Urinary bladder (tissue), 4 donors: ENCODE measurements around the gene ORMDL3. TPM values are rescaled to one million over a fixed set of nuclear protein-coding genes. Genes with fewer than 3 reads are reported as not detected.
"Not testable (repeated sequence)": the region's sequence is repeated elsewhere in the genome, so short reads cannot be mapped to it uniquely, and the experiment has no call there.

Experiments
- DNase-seq: peaks from one replicate; pipeline ENCODE4 v3.0.0-alpha.2; 2015; ENCODE audit errors: extremely low spot score
- H3K27ac ChIP-seq: one replicate; pipeline ENCODE4 v1.5.1; 2013; ENCODE audit warnings: low read depth, mild to moderate bottlenecking, moderate library complexity
- H3K36me3 ChIP-seq: one replicate; pipeline ENCODE4 v1.6.1; 2013; ENCODE audit warnings: mild to moderate bottlenecking, moderate library complexity; ENCODE audit not compliant: insufficient read depth
- H3K4me1 ChIP-seq: one replicate; pipeline ENCODE4 v1.6.1; 2013; ENCODE audit warnings: mild to moderate bottlenecking, moderate library complexity; ENCODE audit not compliant: insufficient read depth
- H3K4me3 ChIP-seq: one replicate; pipeline ENCODE4 v1.5.1; 2013; ENCODE audit warnings: low read depth, low read length
- whole genome bisulfite sequencing: extraction: QIAGEN DNeasy Blood & Tissue Kit; methylation state at CpG from one replicate; pipeline ENCODE4 v1.1.7; 2013; 5-methylcytosine and 5-hydroxymethylcytosine counted together
- polyA plus RNA-seq: library from polyadenylated mRNA; stranded (reverse); fragments of 200-250 nt; gene quantifications from one replicate; pipeline ENCODE4 v1.2.3, GENCODE V29; 2013
- total RNA-seq: library from RNA; depleted of rRNA; stranded (reverse); fragments of >200 nt; gene quantifications from one replicate; pipeline ENCODE4 v1.2.3, GENCODE V29; 2014
- donor health status: healthy with polysubstance abuse.
- donor health status: healthy.

The ORMDL3 gene
- total and polyA plus RNA-seq, 2 donors = 59.8 to 61.9 TPM

DNA sequence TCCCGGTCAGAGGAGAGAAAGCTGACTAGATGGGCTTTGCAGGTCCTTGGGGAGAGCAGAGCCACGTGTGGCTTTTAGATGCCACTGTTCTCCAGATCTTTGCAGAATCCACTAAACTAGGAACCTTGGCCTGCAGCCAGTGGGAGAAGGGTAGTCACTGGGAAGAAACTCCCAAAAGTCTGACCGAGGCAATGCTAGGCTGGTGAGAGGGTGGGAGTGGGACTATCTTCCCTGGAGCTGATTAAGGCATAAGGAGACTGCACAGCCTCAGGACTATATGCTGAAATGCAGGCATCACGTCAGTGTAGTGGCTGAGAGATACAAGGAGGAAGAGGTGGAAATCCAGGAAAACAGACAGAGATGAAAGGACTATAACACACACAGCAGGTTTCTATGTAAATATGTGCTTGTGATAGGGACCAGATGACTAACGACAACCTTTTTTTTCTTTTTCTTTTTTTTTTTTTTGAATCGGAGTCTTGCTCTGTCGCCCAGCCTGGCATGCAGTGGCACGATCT, 33.2 kb upstream of the ORMDL3 start:
- 55% methylated on average over 8 of the region's 8 CpGs for WGBS
- DNase-seq = no peak
- no peak overlapping the region for H3K27ac ChIP-seq
- H3K4me1 ChIP-seq = no peaks in the 10 kb centered on the region
- H3K4me3 ChIP-seq = no peak overlapping the region
- H3K36me3 ChIP-seq = no peaks in the 10 kb centered on the region

GRCh38 chr17:39955726-39956225, 28.4 kb upstream of the ORMDL3 start:
- WGBS = 59% methylated on average over 4 of the region's 4 CpGs
- no peak for DNase-seq
- Histone ChIP-seq H3K27ac (no peak overlapping the region), H3K36me3 (no peaks in the 10 kb centered on the region), H3K4me1 (no peaks in the 10 kb centered on the region), H3K4me3 (no peak overlapping the region)

DNA sequence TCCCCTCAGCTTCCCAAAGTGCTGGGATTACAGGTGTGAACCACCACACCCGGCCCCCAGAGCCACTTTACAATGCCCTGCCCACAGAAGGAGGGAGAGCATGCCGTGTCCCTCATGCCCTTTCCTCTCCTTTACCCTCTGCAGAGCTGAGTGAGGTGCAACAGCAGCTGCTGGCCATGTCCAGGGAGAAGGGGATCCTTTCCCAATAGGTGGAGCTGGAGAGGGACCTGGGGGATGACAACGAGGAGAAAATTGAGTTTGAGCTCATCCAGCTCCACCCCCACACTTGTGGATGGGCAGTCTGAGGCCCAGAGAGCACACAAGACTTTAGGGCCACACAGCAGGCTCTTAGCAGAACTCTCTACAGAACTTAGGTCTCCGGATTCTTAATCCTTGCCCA, 27.5 kb upstream of the ORMDL3 start:
- WGBS = 47% methylated on average over 4 of the region's 4 CpGs
- H3K36me3 ChIP-seq = no peaks in the 10 kb centered on the region
- H3K27ac ChIP-seq = no peak overlapping the region
- no peak for DNase-seq
- no peaks in the 10 kb centered on the region for H3K4me1 ChIP-seq
- no peak overlapping the region for H3K4me3 ChIP-seq

- Histone ChIP-seq H3K27ac (peak overlapping the region; percentile 33), H3K4me1 (no peaks in the 10 kb centered on the region), H3K4me3 (peak overlapping the region; percentile 19)
Measured at GRCh38 chr17:39953471-39953888, 26.1 kb upstream of the ORMDL3 start.

GRCh38 chr17:39952680-39953470, 25.5 kb upstream of the ORMDL3 start:
- peak; percentile 83 for DNase-seq
- Histone ChIP-seq H3K27ac (peak overlapping the region; percentile 33), H3K4me3 (peak overlapping the region; percentile 19), H3K36me3 (no peaks in the 10 kb centered on the region), H3K4me1 (no peaks in the 10 kb centered on the region)
- WGBS = 1% methylated on average over 55 of the region's 55 CpGs

More at GRCh38 chr17:39953471-39953888, 26.1 kb upstream of the ORMDL3 start:
- WGBS = 29% methylated on average over 9 of the region's 9 CpGs
- no peak for DNase-seq
- H3K36me3 ChIP-seq = no peaks in the 10 kb centered on the region

- WGBS = 64% methylated on average over 22 of the region's 22 CpGs
- no peak for DNase-seq
- H3K27ac ChIP-seq = no peak overlapping the region
- no peaks in the 10 kb centered on the region for H3K36me3 ChIP-seq
- no peak overlapping the region for H3K4me3 ChIP-seq
- H3K4me1 ChIP-seq = no peaks in the 10 kb centered on the region
Measured at GRCh38 chr17:39951924-39952679, 24.7 kb upstream of the ORMDL3 start.

- WGBS = 48% methylated on average over 5 of the region's 5 CpGs
Measured at GRCh38 chr17:39950871-39951348, 23.5 kb upstream of the ORMDL3 start.

GRCh38 chr17:39949028-39949427, 21.6 kb upstream of the ORMDL3 start:
- Histone ChIP-seq H3K27ac (no peak overlapping the region), H3K4me3 (no peak overlapping the region), H3K4me1 (no peaks in the 10 kb centered on the region), H3K36me3 (no peaks in the 10 kb centered on the region)
- 80% methylated on average over 2 of the region's 2 CpGs for WGBS
- DNase-seq = no peak

More at GRCh38 chr17:39950871-39951348, 23.5 kb upstream of the ORMDL3 start:
- no peaks in the 10 kb centered on the region for H3K4me1 ChIP-seq
- no peak overlapping the region for H3K4me3 ChIP-seq
- H3K36me3 ChIP-seq = no peaks in the 10 kb centered on the region
- no peak overlapping the region for H3K27ac ChIP-seq
- no peak for DNase-seq

GRCh38 chr17:39948489-39948828, 21.1 kb upstream of the ORMDL3 start:
- 76% methylated on average over 5 of the region's 5 CpGs for WGBS
- H3K4me3 ChIP-seq, DNase-seq: not testable (repeated sequence)

DNA sequence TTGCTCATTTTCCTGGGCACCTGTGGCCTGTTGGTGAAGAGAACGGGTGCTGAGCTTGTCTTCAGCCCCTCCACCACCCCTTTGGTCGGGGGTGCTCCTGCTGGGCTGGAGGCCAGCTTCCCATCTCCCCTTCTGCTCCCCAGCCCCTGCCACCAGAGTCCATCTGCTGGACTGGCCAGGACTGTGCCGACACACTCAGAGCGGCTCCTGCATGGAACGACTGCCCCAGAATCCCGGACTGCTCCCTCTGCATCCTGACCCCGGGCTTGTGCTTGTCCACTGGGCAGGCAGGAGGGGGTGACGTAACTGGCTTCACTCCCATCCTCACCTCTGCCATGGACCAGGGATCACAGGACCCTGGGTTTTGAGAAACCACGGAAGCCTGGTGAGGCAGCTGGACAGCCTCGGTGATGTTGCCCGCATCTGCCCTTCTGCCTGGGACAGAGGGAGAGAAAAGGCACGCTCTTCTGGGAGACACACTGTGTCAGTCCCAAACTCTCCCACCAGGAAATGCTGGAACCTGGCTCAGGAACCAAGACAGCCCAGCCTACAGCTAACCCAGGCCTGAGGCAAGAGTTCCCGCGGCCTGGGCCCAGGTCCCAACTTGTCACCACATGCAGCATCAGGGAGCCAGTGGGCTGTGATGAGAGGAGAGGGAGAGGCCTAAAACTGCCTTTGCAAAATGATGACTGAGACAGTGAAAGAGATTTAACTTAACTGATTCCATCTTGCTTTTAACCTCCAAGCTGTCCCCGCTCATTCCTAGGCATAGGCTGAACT, 19.3 kb upstream of the ORMDL3 start:
- 76% methylated on average over 15 of the region's 15 CpGs for WGBS
- H3K27ac ChIP-seq = no peak overlapping the region
- DNase-seq = no peak

More at GRCh38 chr17:39948489-39948828, 21.1 kb upstream of the ORMDL3 start:
- not testable (repeated sequence) for H3K27ac ChIP-seq, H3K36me3 ChIP-seq, H3K4me1 ChIP-seq

DNA sequence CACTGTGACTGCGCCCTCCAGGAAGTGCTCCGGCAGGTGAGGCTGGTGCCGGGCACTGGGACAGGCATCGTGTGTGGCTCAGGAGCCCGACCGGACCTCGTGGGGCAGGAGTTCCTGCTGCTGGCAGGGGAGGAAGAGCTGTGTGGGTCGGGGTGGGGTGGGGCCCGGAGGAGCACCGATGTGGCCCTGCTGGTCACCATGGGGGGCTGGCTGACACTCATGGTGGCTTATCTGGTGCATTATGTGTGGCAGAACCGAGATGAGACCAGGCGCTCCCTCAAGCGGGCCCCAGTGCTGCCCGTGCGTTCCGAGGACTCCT, 17.0 kb upstream of the ORMDL3 start:
- H3K27ac ChIP-seq = no peak overlapping the region
- no peak for DNase-seq
- H3K36me3 ChIP-seq = no peaks in the 10 kb centered on the region
- no peak overlapping the region for H3K4me3 ChIP-seq
- 84% methylated on average over 16 of the region's 16 CpGs for WGBS
- no peaks in the 10 kb centered on the region for H3K4me1 ChIP-seq

More for the DNA sequence above, 19.3 kb upstream of the ORMDL3 start:
- Histone ChIP-seq H3K4me3 (no peak overlapping the region), H3K36me3 (no peaks in the 10 kb centered on the region), H3K4me1 (no peaks in the 10 kb centered on the region)

DNA sequence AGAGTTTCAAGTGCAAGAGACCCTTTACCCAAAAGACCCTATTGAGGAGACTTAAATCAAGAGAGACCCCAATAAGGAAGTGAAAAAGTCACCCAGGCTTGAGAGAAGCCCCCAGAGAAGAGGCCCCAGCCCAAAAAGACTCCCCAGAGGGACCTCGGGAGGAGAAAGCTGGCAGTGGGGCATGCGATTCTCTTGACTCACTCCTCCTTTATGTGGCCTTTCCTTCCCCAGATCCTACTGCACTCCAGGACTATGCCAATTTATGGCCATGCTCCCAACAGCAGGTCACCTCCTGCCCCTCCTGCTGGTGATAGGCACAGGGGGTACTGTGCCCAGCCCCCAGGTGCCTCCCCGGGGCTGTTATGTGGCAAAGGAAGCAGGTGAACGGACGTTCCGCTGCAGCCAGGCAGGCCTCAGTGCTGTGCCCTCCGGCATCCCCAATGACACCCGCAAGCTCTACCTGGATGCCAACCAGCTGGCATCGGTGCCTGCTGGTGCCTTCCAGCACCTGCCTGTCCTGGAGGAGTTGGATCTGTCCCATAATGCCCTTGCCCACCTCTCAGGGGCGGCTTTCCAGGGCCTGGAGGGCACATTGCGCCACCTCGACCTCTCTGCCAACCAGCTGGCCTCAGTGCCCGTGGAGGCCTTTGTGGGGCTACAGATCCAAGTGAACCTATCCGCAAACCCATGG, 16.4 kb upstream of the ORMDL3 start:
- no peaks in the 10 kb centered on the region for H3K36me3 ChIP-seq
- H3K4me1 ChIP-seq = no peaks in the 10 kb centered on the region
- no peak overlapping the region for H3K27ac ChIP-seq
- H3K4me3 ChIP-seq = no peak overlapping the region
- WGBS = 86% methylated on average over 14 of the region's 14 CpGs
- DNase-seq = no peak
